Measurements from ENCODE around the gene ADAR.

The ADAR gene

GRCh38 chr1:154581766-154582165 lies 26.2 kb downstream of the ADAR start:
- no peak for DNase-seq

GRCh38 chr1:154579374-154579773 lies 28.6 kb downstream of the ADAR start:
- no peak for DNase-seq

DNA sequence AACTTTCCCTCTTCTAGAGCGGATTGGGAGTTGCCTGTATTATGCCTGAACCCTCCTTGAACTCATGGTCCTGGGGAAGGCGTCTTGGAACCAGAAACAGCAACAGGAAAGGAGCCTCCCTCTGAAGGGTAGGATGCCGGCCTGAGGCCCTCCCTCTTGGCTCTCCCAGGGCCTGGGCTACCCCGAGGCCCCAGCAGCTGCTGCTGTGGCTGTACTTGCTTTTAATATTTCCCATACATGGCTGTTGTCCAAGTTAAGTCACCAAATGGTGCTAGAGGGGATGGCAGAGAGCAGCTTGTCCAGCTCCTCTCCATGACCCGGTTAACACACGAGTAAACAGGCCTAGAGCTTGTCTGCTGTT lies 29.9 kb downstream of the ADAR start:
- no peak for DNase-seq

DNA sequence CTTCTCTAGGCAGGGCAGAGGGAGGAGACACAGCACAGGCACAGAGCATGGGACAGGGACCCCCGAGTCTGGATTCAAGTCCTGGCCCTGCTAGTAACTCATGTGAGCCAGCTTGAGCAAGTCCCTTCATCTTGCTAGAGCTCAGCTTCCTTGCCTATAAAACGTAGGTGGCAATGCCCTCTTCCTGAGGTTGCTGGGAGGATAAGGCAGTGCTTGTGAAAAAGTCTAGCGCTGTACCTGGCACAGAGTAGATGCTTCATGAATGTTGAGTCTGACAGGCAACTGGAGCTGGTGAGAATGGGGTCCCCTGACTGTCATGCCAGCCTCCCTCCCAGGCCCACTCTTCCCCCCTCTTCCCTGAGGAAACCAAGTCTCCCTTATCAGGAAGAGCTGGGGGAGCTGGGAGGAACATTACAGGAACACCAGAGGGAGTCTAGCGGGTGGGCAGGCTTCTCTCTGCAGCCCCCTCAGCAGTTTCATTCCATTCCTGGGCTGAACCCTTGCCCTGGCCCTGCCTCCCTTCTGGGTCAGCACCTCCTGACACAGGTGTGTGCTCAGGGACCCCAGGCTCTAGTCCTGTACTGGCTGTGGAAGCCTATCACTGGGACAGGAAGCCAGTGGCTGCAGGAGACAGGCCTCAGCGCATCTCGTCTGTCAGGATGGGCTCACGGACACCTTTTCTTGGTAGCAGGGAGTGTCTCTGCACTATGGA lies 30.5 kb downstream of the ADAR start:
- DNase-seq, result no peak

DNA sequence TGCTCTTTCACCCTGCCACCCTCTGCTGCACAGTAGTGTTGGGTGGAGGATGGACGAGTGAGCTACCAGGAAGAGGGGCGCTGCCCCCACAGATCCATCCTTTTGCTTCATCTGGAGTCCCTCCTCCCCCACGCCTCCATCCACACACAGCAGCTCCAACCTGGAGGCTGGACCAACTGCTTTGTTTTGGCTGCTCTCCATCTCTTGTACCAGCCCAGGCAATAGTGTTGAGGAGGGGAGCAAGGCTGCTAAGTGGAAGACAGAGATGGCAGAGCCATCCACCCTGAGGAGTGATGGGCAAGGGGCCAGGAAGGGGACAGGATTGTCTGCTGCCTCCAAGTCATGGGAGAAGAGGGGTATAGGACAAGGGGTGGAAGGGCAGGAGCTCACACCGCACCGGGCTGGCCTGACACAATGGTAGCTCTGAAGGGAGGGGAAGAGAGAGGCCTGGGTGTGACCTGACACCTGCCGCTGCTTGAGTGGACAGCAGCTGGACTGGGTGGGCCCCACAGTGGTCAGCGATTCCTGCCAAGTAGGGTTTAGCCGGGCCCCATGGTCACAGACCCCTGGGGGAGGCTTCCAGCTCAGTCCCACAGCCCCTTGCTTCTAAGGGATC lies 31.9 kb downstream of the ADAR start:
- no peak for DNase-seq

GRCh38 chr1:154575147-154575927 lies 32.6 kb downstream of the ADAR start:
- no peak for DNase-seq

GRCh38 chr1:154574716-154575115 lies 33.3 kb downstream of the ADAR start:
- DNase-seq, result no peak

- no peak for DNase-seq
These were observed 34.8 kb downstream of the ADAR start for GRCh38 chr1:154573168-154573510.

GRCh38 chr1:154572468-154573167 lies 35.4 kb downstream of the ADAR start:
- DNase-seq, result no peak

- DNase-seq, result no peak
These were observed 36.1 kb downstream of the ADAR start for GRCh38 chr1:154571964-154572288.

- DNase-seq, result no peak
These were observed 36.6 kb downstream of the ADAR start for GRCh38 chr1:154571244-154571963.

DNA sequence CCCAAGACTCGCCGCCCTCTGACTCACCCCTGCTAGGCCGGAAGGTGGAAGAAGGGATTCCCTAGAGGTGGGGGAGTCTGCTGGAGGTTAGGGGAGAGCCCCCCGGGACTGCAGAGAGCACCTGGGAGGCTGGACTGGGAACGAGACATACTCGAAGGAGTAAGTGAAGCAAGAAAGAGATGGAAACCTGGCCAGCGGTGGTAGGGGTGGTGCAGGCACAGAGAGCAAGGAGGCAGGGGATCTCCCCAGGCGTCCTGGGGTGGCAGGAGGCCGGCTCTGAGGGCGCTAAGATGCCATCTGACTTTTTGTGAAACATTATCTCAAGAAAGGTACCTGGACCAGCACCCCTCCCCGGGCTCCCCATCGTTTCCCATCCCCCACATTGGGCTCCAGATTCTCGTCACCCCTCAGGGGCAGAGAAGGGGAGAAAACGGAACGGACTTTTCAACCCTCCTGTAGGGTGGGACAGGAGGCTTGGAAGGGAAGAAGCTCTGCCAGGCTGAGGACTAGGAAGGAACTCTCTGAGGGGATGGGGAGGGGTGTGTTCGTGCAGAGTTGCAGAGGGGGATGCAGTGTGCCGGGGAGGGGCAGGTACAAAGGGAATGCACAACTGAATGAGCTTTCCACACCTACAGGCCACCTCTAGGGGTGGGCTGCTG lies 39.7 kb downstream of the ADAR start:
- DNase-seq, result no peak

- peak; percentile 76 for DNase-seq
These were observed 40.4 kb downstream of the ADAR start, which contains the start of gene CHRNB2 for GRCh38 chr1:154567386-154568156. TSS of gene CHRNB2 (plus strand) at chr1:154567778. CDS start at chr1:154568045, 267 bp downstream.

DNA sequence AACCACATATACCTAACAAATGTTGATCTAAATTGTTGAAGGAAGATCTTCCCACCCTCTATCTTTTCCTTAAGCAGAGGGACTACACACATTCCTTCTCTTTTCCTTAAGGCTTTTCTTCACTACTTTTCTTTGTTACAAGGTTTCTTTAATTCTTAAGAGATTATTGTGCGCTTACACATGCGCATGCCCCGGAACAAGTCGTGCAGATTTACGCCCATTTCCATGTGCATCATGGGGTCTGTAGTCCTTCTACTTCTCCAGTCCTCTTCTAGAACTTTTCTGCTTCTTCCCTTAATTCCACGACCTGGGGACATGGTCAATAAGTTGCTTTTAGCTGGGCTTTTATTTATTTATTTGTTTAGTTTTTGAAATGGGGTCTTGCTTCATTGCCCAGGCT lies 42.1 kb downstream of the ADAR start:
- DNase-seq, result no peak

DNA sequence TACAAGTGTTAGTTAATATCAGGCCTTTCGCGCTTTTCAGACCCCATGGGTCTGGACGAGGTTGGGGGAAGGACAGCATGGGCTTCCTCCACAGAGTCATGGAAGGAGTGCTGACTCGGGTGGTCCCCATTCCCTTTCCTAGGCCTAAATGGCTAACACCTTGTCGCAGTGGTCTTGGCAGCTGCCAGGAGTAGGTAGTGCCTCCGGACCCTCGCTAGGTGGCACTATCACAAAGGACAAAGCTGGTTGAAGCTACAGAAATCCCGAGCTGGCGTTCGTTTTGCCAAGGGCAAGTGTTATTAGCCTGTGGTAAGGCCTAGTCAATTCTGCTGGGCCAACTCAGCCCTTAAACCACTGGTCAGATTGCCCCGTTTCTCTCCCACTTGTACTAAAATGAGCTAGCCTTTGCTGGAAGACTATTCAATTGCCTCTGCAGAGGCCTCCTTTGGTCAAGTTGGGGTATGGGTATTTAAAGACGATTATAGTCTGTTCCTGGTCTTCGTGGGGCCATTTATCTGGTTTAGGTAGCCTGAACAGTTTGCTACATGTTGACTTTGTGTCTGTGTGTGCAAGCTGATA lies 48.4 kb downstream of the ADAR start:
- DNase-seq, result peak; percentile 82

- DNase-seq, result peak; percentile 100
These were observed 49.1 kb downstream of the ADAR start for GRCh38 chr1:154558720-154559465.

DNA sequence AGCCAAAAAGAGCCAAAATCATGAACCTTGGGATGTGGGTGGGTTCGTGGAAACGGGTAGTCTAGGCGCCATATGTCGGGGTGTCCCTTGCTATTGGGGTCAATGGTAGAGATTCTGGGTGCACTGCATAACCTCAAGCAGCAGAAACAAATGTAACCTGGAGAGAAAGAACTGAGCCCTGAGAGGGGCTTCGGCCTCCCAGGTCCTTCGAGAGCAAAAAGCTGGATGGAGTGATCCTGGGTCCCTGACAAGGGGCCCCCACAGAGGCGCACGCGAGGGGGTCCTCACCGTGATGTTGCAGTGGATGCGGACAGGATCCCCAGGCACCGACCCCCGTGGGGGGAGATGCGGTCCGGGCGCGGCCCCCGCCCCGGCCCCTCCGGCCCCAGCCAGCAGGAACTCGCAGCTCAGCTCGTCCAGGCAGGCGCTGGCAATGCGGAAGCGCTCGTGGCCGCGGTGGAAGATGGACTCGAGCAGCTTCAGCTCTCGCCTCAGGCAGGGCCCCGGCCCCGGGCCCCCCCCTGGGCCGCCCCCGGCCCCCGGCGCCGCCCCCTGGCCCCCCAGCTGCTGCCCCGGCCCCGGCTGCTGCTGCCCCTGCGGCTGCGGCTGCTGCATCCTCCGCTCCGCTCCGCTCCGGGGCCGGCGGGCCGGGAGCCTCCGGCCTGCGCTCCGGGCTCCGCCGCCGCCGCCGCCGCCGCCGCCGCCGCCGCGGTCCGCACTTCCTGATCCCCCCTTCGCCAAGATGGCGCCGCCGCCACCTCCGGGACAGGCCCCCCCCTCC lies 49.9 kb downstream of the ADAR start, which contains the start of gene UBE2Q1:
Gene UBE2Q1 (minus strand): TSS at position 724 of the 781 bp plus-strand sequence. CDS start 109 bp downstream, at position 615.
- peak; percentile 36 for DNase-seq

- no peak for DNase-seq
These were observed 50.6 kb downstream of the ADAR start for GRCh38 chr1:154557248-154557938.

DNA sequence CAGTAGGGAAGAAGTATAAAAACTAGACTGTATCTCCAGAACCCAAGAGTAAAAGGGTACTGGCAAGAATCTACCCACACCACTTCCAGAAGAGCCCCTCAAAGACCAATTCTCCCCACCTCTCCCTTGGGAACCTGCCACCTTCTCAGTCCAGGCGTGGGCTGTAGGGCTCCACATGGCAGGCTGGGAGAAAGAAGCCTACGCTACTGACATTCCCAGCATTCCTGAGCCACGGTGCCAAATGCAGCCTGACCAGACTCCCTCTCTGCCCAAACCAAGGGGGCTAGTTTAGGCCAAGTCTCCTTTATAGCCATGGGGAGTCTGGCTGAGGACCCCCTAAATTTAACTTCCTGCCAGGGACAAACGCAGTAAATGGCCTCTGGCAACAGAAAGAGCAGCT lies 51.6 kb downstream of the ADAR start:
- no peak for DNase-seq

Measured in activated naive CD4-positive, alpha-beta T cell treated with Interleukin-2 at 50 U/mL for 16 hours (primary cell).